Liver (tissue), 9 donors: ENCODE measurements around the gene ASIC3. TPM values are rescaled to one million over a fixed set of nuclear protein-coding genes. Genes with fewer than 3 reads are reported as not detected.

ENCODE experiments used
- DNase-seq: peaks from one replicate; pipeline ENCODE4 v3.0.0-alpha.2; 2017; ENCODE audit warnings: low spot score
- H3K27ac ChIP-seq, 2 donors: one replicate each; pipeline ENCODE4 v1.7.0; 2013; ENCODE audit warnings: inconsistent platforms in 2 of 2, low read length in 2 of 2, control low read depth in 1 of 2, low read depth in 1 of 2, mild to moderate bottlenecking in 1 of 2
- H3K27me3 ChIP-seq, 4 donors: one replicate each; pipeline versions ENCODE4 v1.6.1 to v1.7.0; 2013; ENCODE audit warnings: low read length in 3 of 4, inconsistent platforms in 1 of 4, mild to moderate bottlenecking in 1 of 4, moderate library complexity in 1 of 4; ENCODE audit not compliant: control insufficient read depth in 4 of 4, insufficient read depth in 4 of 4
- H3K36me3 ChIP-seq, 4 donors: one replicate each; pipeline versions ENCODE4 v1.6.1 to v1.7.0; 2013; ENCODE audit warnings: low read length in 3 of 4, mild to moderate bottlenecking in 3 of 4, low read depth in 1 of 4, moderate library complexity in 1 of 4; ENCODE audit not compliant: control insufficient read depth in 4 of 4, insufficient read depth in 3 of 4
- H3K4me1 ChIP-seq, 4 donors: one replicate each; pipeline versions ENCODE4 v1.6.1 to v1.7.0; 2013; ENCODE audit warnings: low read length in 3 of 4, mild to moderate bottlenecking in 3 of 4, moderate library complexity in 1 of 4; ENCODE audit not compliant: control insufficient read depth in 4 of 4, insufficient read depth in 4 of 4
- H3K4me3 ChIP-seq, 3 donors: one replicate each; pipeline versions ENCODE4 v1.6.1 to v1.7.0; 2013; ENCODE audit warnings: low read length in 3 of 3, control low read depth in 1 of 3, low read depth in 1 of 3, mild to moderate bottlenecking in 1 of 3
- H3K9ac ChIP-seq, 2 donors: one replicate each; pipeline ENCODE4 v1.7.0; 2013; ENCODE audit warnings: low read length in 2 of 2, mild to moderate bottlenecking in 2 of 2, moderate library complexity in 2 of 2, control low read depth in 1 of 2, low read depth in 1 of 2
- H3K9me3 ChIP-seq, 4 donors: one replicate each; pipeline versions ENCODE4 v1.6.1 to v1.7.0; 2013; ENCODE audit warnings: low read length in 3 of 4; ENCODE audit not compliant: control insufficient read depth in 4 of 4
- CTCF ChIP-seq: fragments of 150-350 bp; IDR thresholded peaks from 2 replicates; pipeline ENCODE4 v1.5.1; 2017; ENCODE audit warnings: improper control_type of control experiment, low read depth, low read length; ENCODE audit not compliant: missing input control
- EGR1 ChIP-seq, 2 donors: IDR thresholded peaks; 2 replicates each; pipeline ENCODE4 v1.6.1; 2016 to 2018; ENCODE audit warnings: antibody characterized with exemption in 2 of 2, low read depth in 2 of 2
- FOXA2 ChIP-seq: IDR thresholded peaks from 2 replicates; pipeline ENCODE4 v1.6.1; 2016; ENCODE audit warnings: antibody characterized with exemption
- GABPA ChIP-seq, 2 donors: IDR thresholded peaks in 1 of 2; conservative IDR thresholded peaks in 1 of 2; 2 replicates each; pipeline ENCODE4 v1.6.1; 2016; ENCODE audit warnings: antibody characterized with exemption in 2 of 2, mild to moderate bottlenecking in 1 of 2, moderate library complexity in 1 of 2
- HNF4A ChIP-seq, 2 donors: conservative IDR thresholded peaks; 2 replicates each; pipeline ENCODE4 v1.6.1; 2016; ENCODE audit warnings: antibody characterized with exemption in 2 of 2, mild to moderate bottlenecking in 2 of 2
- HNF4G ChIP-seq: IDR thresholded peaks from 2 replicates; pipeline ENCODE4 v1.6.1; 2016; ENCODE audit warnings: antibody characterized with exemption
- JUND ChIP-seq, 2 donors: IDR thresholded peaks; 2 replicates each; pipeline ENCODE4 v1.6.1; 2016; ENCODE audit warnings: antibody characterized with exemption in 2 of 2
- NR2F2 ChIP-seq: IDR thresholded peaks from 2 replicates; pipeline ENCODE4 v1.6.1; 2016; ENCODE audit warnings: antibody characterized with exemption
- RAD21 ChIP-seq, 2 donors: IDR thresholded peaks; 2 replicates each; pipeline ENCODE4 v1.6.1; 2016; ENCODE audit warnings: antibody characterized with exemption in 2 of 2, mild to moderate bottlenecking in 2 of 2
- REST ChIP-seq: IDR thresholded peaks from 2 replicates; pipeline ENCODE4 v1.6.1; 2016; ENCODE audit warnings: antibody characterized with exemption, mild to moderate bottlenecking
- RXRA ChIP-seq, 2 donors: IDR thresholded peaks; 2 replicates each; pipeline ENCODE4 v1.6.1; 2017 to 2018; ENCODE audit warnings: antibody characterized with exemption in 2 of 2, mild to moderate bottlenecking in 1 of 2
- SP1 ChIP-seq: IDR thresholded peaks from 2 replicates; pipeline ENCODE4 v1.6.1; 2018; ENCODE audit warnings: antibody characterized with exemption, mild to moderate bottlenecking
- TAF1 ChIP-seq: conservative IDR thresholded peaks from 2 replicates; pipeline ENCODE4 v1.6.1; 2016; ENCODE audit warnings: antibody characterized with exemption, mild to moderate bottlenecking
- YY1 ChIP-seq: IDR thresholded peaks from 2 replicates; pipeline ENCODE4 v1.6.1; 2016; ENCODE audit warnings: antibody characterized with exemption, mild to moderate bottlenecking
- WGBS: extraction: QIAGEN DNeasy Blood & Tissue Kit; methylation state at CpG from one replicate; pipeline ENCODE4 v1.1.7; 2013; 5-methylcytosine and 5-hydroxymethylcytosine counted together
- polyA plus RNA-seq, 2 donors: library from polyadenylated mRNA; stranded (reverse) in 1 of 2; unstranded in 1 of 2; fragments of 200-250 nt in 1 of 2; fragments of >200 nt in 1 of 2; fragmentation: Nextera tagmentation in 1 of 2; extraction: Ambion mirVana in 1 of 2; gene quantifications; one replicate each; pipeline versions ENCODE4 v1.2.1 to v1.2.3, GENCODE V29; 2013 to 2015
- total RNA-seq, 2 donors: library from RNA; depleted of rRNA; stranded (reverse); fragments of >200 nt; gene quantifications; one replicate each; pipeline ENCODE4 v1.2.3, GENCODE V29; 2014
- donor health status: healthy.
- donor health status: healthy.
- donor health status: healthy.
- donor health status: healthy.
- donor health status: healthy.

The ASIC3 gene
- total and polyA plus RNA-seq, 4 donors = 0.05 to 1.0 (median 0.39) TPM

GRCh38 chr7:151085691-151086620 lies 37.6 kb downstream of the ASIC3 start, which contains the start of gene AGAP3 (continued):
- TF ChIP-seq CTCF (no peak), FOXA2 (no peak)

GRCh38 chr7:151086802-151087244 lies 38.5 kb downstream of the ASIC3 start:
- Histone ChIP-seq H3K36me3 (no peaks in the 10 kb centered on the region), H3K4me3 (peak overlapping the region; percentile 75 to 91 (median 83)), H3K4me1 (peaks cover 18 to 66% (median 53%) of the 10 kb centered on the region in 4 donors), H3K9ac (peak overlapping the region; percentile 67 to 81), H3K9me3 (no peaks in the 10 kb centered on the region), H3K27ac (peak overlapping the region; percentile 81 to 93), H3K27me3 (no peaks in the 10 kb centered on the region)
- no peak for DNase-seq
- no peak for TF ChIP-seq REST
- TF ChIP-seq YY1 = no peak
- 1% methylated on average over 53 of the region's 56 CpGs for WGBS

- WGBS = under 1% methylated on average over 70 of the region's 70 CpGs
- peak overlapping the region; percentile 81 to 93 for H3K27ac ChIP-seq
- H3K4me1 ChIP-seq = peaks cover 15 to 62% (median 47%) of the 10 kb centered on the region in 4 donors
- no peaks in the 10 kb centered on the region for H3K27me3 ChIP-seq
- H3K9ac ChIP-seq = peak overlapping the region; percentile 67 to 81
- no peaks in the 10 kb centered on the region for H3K36me3 ChIP-seq
- DNase-seq = no peak
- no peaks in the 10 kb centered on the region for H3K9me3 ChIP-seq
- H3K4me3 ChIP-seq = peak overlapping the region; percentile 75 to 91 (median 83)
- TF ChIP-seq SP1 (peak; percentile 77), EGR1 (IDR thresholded peaks at IDR 0.05; ENCODE audit: low read depth in 2 of 2) (no peak), GABPA (IDR thresholded peaks at IDR 0.05 in 1 of 2, conservative IDR thresholded peaks at IDR 0.05 in 1 of 2) (peak in 1 of 2 donors; percentile 61), TAF1 (no peak), NR2F2 (no peak), JUND (IDR thresholded peaks at IDR 0.05) (no peak), REST (no peak), HNF4G (peak; percentile 67), RAD21 (IDR thresholded peaks at IDR 0.05) (peak in 1 of 2 donors; percentile 26), YY1 (peak; percentile 53), HNF4A (conservative IDR thresholded peaks at IDR 0.05) (peak; percentile 89 to 90), RXRA (IDR thresholded peaks at IDR 0.05) (peak; percentile 38 to 49), CTCF (peak; percentile 16)
Measured at GRCh38 chr7:151087245-151088018, 39.1 kb downstream of the ASIC3 start.
